Naive thymus-derived CD4-positive, alpha-beta T cell (primary cell): ENCODE measurements around the gene ERCC5. TPM values are rescaled to one million over a fixed set of nuclear protein-coding genes. Genes with fewer than 3 reads are reported as not detected.

ENCODE experiments used
- ATAC-seq: fragments of 150-1000 bp; cut with Tn5 transposase; 2 replicates; pipeline ENCODE4 v1.10.0; 2021; ENCODE audit warnings: mild to moderate bottlenecking, moderate library complexity
- CTCF ChIA-PET: fragments of 350-600 bp; sonication (Branson Sonifier 250); formaldehyde crosslinking; loops from one replicate; lab custom pipeline; 2021; ENCODE audit warnings: antibody characterized with exemption; lab: Charles Lee
- POLR2A ChIA-PET: fragments of 350-600 bp; sonication (Branson Sonifier 250); formaldehyde crosslinking; loops from one replicate; lab custom pipeline; 2021; ENCODE audit warnings: antibody characterized with exemption, inconsistent platforms; lab: Charles Lee
- DNase-seq, 9 donors: peaks; one replicate each; pipeline versions ENCODE4 v3.0.0 to v3.0.0-alpha.2; 2020 to 2022; ENCODE audit warnings: mixed read lengths in 1 of 9
- H3K27ac ChIP-seq: one replicate; pipeline ENCODE4 v1.7.0; 2013; ENCODE audit warnings: mild to moderate bottlenecking, low read depth, low read length, moderate library complexity
- H3K27me3 ChIP-seq, 2 donors: one replicate each; pipeline ENCODE4 v1.7.0; 2013; ENCODE audit warnings: low read length in 2 of 2, mild to moderate bottlenecking in 2 of 2, moderate library complexity in 2 of 2; ENCODE audit not compliant: control insufficient read depth in 2 of 2, insufficient read depth in 2 of 2
- H3K36me3 ChIP-seq, 3 experiments: 1 replicate in 2 of 3; 2 replicates in 1 of 3; pipeline ENCODE4 v1.7.0; 2013; ENCODE audit warnings: low read length in 3 of 3, mild to moderate bottlenecking in 3 of 3, moderate library complexity in 1 of 3; ENCODE audit not compliant: insufficient read depth in 3 of 3, control insufficient read depth in 2 of 3
- H3K4me1 ChIP-seq, 2 donors: one replicate each; pipeline ENCODE4 v1.7.0; 2013; ENCODE audit warnings: low read length in 2 of 2, mild to moderate bottlenecking in 2 of 2, moderate library complexity in 1 of 2; ENCODE audit not compliant: control insufficient read depth in 2 of 2, insufficient read depth in 2 of 2
- H3K4me3 ChIP-seq: 2 replicates; pipeline ENCODE4 v1.7.0; 2013; ENCODE audit warnings: mild to moderate bottlenecking, low read length
- H3K9me3 ChIP-seq, 3 experiments: 1 replicate in 2 of 3; 2 replicates in 1 of 3; pipeline ENCODE4 v1.7.0; 2013; ENCODE audit warnings: low read length in 3 of 3; ENCODE audit not compliant: control insufficient read depth in 2 of 3
- H3K27ac Mint-ChIP-seq, 9 donors: one replicate each; pipeline ENCODE4 v1.8.0; 2020 to 2022; ENCODE audit warnings: mixed read lengths in 9 of 9, mild to moderate bottlenecking in 8 of 9, moderate library complexity in 5 of 9, inconsistent platforms in 2 of 9
- H3K27me3 Mint-ChIP-seq, 5 donors: one replicate each; pipeline ENCODE4 v1.8.0; 2021 to 2022; ENCODE audit warnings: mixed read lengths in 5 of 5, mild to moderate bottlenecking in 1 of 5
- H3K36me3 Mint-ChIP-seq, 5 donors: one replicate each; pipeline ENCODE4 v1.8.0; 2020 to 2022; ENCODE audit warnings: mixed read lengths in 5 of 5, mild to moderate bottlenecking in 3 of 5, inconsistent platforms in 1 of 5
- H3K4me1 Mint-ChIP-seq, 7 donors: one replicate each; pipeline ENCODE4 v1.8.0; 2020 to 2022; ENCODE audit warnings: mixed read lengths in 7 of 7, mild to moderate bottlenecking in 3 of 7, inconsistent platforms in 1 of 7
- H3K4me3 Mint-ChIP-seq, 10 donors: one replicate each; pipeline ENCODE4 v1.8.0; 2020 to 2022; ENCODE audit warnings: mild to moderate bottlenecking in 10 of 10, mixed read lengths in 10 of 10, moderate library complexity in 6 of 10, inconsistent platforms in 2 of 10
- H3K9me3 Mint-ChIP-seq, 11 donors: one replicate each; pipeline ENCODE4 v1.8.0; 2020 to 2022; ENCODE audit warnings: mixed read lengths in 11 of 11, mild to moderate bottlenecking in 4 of 11, inconsistent platforms in 1 of 11, moderate library complexity in 1 of 11
- intact Hi-C, 2 donors: fragments of 100-400 bp; cut with micrococcal nuclease; formaldehyde crosslinking; loops; one replicate each; pipeline ENCODE4 v1.15.1; 2023
- polyA plus RNA-seq, 2 donors: library from polyadenylated mRNA; unstranded; fragments of 300-500 nt; fragmentation: Illumina TruSeq; gene quantifications; one replicate each; pipeline ENCODE4 v1.2.3, GENCODE V29; 2021
- total RNA-seq, 6 experiments: library from RNA in 5 of 6; stranded (reverse) in 5 of 6; gene quantifications; 1 replicate in 5 of 6; 2 replicates in 1 of 6; pipeline ENCODE4 v1.2.3 and lab custom pipeline; 2021 to 2026

ERCC5 gene
- total and polyA plus RNA-seq, 7 experiments from 2014 or later: 48.6 to 158 (median 93.4) TPM

DNA sequence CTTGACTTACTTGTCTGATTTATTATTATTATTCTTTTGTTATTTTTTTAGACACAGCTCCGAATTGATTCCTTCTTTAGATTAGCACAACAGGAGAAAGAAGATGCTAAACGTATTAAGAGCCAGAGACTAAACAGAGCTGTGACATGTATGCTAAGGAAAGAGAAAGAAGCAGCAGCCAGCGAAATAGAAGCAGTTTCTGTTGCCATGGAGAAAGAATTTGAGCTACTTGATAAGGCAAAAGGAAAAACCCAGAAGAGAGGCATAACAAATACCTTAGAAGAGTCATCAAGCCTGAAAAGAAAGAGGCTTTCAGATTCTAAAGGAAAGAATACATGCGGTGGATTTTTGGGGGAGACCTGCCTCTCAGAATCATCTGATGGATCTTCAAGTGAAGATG is 29.4 kb downstream of the ERCC5 start:
- POLR2A ChIA-PET: interaction anchor here (0.8 to 0.9 kb wide), 2 partner anchors 10 to 11 kb away, joined by 3 to 4 read pairs; no protein-coding TSS in a partner anchor
- DNase-seq: no peak
- intact Hi-C loops: no loop called here
- Mint-ChIP-seq H3K4me1 (peaks cover 10 to 12% (median 11%) of the 10 kb centered on the region in 7 donors), H3K9me3 (no peaks in the 10 kb centered on the region), H3K4me3 (no peak overlapping the region), H3K27me3 (no peaks in the 10 kb centered on the region), H3K36me3 (peaks cover 14 to 46% (median 20%) of the 10 kb centered on the region in 5 donors), H3K27ac (peak overlapping the region in 1 of 9 donors; percentile 2)
- Histone ChIP-seq H3K4me1 (no peaks in the 10 kb centered on the region), H3K36me3 (peaks cover 10 to 51% (median 23%) of the 10 kb centered on the region in 3 experiments), H3K9me3 (no peaks in the 10 kb centered on the region), H3K27me3 (no peaks in the 10 kb centered on the region), H3K4me3 (no peak overlapping the region), H3K27ac (no peak overlapping the region)
- no peak for ATAC-seq
- CTCF ChIA-PET: no interaction called here

DNA sequence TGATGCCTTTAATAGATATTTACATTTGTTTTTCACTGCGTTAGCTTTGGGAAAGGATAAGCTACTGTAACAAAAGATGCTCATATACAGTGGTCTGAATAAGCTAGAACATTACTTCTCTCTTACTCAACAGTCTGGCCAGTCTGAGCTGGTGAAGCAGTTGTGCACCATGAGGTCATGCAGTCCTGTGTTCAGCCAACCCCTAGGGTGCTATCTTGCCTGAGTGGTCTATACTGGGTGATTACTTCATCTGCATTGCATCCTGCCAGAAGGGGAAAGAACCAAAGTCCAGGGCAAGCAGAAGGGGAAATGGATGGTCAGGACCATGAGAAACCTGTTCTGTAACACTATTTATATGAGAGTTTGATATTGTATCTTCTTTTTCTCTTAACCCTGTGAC is 31.5 kb downstream of the ERCC5 start:
- ChIA-PET CTCF (no interaction called here), POLR2A (interaction anchor here (0.7 kb wide), 1 partner anchor 310 kb away, joined by 3 read pairs; no protein-coding TSS in a partner anchor)
- no peak for DNase-seq
- Mint-ChIP-seq H3K36me3 (peaks cover 14 to 41% (median 22%) of the 10 kb centered on the region in 5 donors), H3K4me3 (no peak overlapping the region), H3K27ac (peak overlapping the region in 1 of 9 donors; percentile 26), H3K27me3 (no peaks in the 10 kb centered on the region), H3K4me1 (peaks cover 0 to 9% (median 3%) of the 10 kb centered on the region in 7 donors), H3K9me3 (no peaks in the 10 kb centered on the region)
- Histone ChIP-seq H3K4me1 (no peaks in the 10 kb centered on the region), H3K4me3 (no peak overlapping the region), H3K36me3 (peaks cover 7 to 40% (median 18%) of the 10 kb centered on the region in 3 experiments), H3K27ac (no peak overlapping the region), H3K9me3 (no peaks in the 10 kb centered on the region), H3K27me3 (no peaks in the 10 kb centered on the region)
- ATAC-seq: no peak
- intact Hi-C loops: no loop called here

DNA sequence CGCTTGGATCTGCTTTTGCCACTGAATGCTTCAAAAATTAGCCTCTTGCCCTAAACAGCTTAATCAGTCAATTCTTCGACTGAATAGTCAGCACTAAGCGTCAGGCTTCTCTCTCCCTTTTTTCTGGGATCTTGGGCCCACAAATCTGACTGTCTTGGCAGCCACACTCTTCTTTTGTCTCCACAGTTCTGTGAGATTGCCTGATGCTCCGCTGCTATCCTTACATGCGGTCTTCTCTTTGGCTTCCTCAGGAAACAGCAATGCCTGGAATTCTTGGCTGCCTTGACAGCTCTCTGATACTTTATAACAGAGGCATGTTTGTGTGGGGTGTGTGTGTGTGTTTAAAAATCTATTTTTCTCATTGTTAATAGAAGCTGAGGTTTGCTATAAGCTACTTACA is 32.6 kb downstream of the ERCC5 start:
- ATAC-seq: no peak
- POLR2A ChIA-PET: interaction anchor here (0.5 kb wide), 1 partner anchor 32 kb away, joined by 3 read pairs; no protein-coding TSS in a partner anchor
- CTCF ChIA-PET: no interaction called here
- Mint-ChIP-seq H3K27me3 (no peaks in the 10 kb centered on the region), H3K4me3 (no peak overlapping the region), H3K4me1 (peaks cover 0 to 9% (median 0%) of the 10 kb centered on the region in 7 donors), H3K27ac (peak overlapping the region in 1 of 9 donors; percentile 12), H3K36me3 (peaks cover 15 to 40% (median 22%) of the 10 kb centered on the region in 5 donors), H3K9me3 (no peaks in the 10 kb centered on the region)
- H3K36me3 ChIP-seq: peaks cover 0 to 30% (median 9%) of the 10 kb centered on the region in 3 experiments
- no peak overlapping the region for H3K27ac ChIP-seq
- intact Hi-C loops: no loop called here
- DNase-seq: no peak
- H3K9me3 ChIP-seq: no peaks in the 10 kb centered on the region
- H3K4me3 ChIP-seq: no peak overlapping the region
- H3K4me1 ChIP-seq: no peaks in the 10 kb centered on the region
- H3K27me3 ChIP-seq: no peaks in the 10 kb centered on the region

DNA sequence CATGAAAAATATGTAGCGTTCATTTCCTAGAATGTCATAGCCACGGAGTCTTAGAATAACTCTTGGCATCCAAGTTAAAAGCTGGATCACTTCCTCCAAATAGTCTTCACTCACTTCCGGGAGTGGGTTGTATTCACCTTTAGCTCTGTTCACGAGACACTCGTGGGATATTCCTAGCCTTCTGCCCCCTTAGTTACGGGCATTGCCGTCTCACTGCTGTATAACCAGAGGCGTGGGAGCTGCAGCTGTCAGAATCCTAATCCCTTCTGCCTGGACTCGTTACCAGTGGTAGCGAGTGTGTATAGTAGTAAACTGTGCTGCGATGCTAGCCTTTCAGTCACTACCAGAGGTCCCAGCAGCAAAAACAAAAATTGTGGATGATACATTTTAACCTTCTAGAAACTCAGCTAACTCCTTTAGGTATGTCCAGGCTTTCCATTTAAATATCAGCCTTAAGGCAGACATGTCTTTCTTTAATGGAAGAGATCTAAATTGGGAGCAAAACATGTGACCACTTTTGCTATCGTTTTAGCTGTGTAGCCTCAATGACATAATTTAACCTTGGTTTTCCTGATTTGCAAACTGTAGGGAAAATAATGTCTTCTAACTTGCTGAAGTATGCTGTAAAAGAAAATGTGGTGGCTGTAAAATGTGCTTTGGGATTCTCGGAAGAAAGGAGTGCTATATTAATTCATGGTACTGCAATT is 34.1 kb downstream of the ERCC5 start:
- intact Hi-C loops: no loop called here
- Histone ChIP-seq H3K27ac (no peak overlapping the region), H3K27me3 (no peaks in the 10 kb centered on the region), H3K9me3 (no peaks in the 10 kb centered on the region), H3K36me3 (peaks cover 0 to 22% (median 6%) of the 10 kb centered on the region in 3 experiments), H3K4me1 (no peaks in the 10 kb centered on the region), H3K4me3 (no peak overlapping the region)
- ChIA-PET POLR2A (no interaction called here), CTCF (interaction anchor here (0.7 kb wide), 1 partner anchor 9 kb away, joined by 5 read pairs; no protein-coding TSS in a partner anchor)
- Mint-ChIP-seq H3K4me1 (peaks cover 0 to 9% (median 0%) of the 10 kb centered on the region in 7 donors), H3K27ac (no peak overlapping the region), H3K4me3 (no peak overlapping the region), H3K36me3 (peaks cover 12 to 33% (median 22%) of the 10 kb centered on the region in 5 donors), H3K27me3 (no peaks in the 10 kb centered on the region), H3K9me3 (no peaks in the 10 kb centered on the region)
- DNase-seq: no peak
- no peak for ATAC-seq

DNA sequence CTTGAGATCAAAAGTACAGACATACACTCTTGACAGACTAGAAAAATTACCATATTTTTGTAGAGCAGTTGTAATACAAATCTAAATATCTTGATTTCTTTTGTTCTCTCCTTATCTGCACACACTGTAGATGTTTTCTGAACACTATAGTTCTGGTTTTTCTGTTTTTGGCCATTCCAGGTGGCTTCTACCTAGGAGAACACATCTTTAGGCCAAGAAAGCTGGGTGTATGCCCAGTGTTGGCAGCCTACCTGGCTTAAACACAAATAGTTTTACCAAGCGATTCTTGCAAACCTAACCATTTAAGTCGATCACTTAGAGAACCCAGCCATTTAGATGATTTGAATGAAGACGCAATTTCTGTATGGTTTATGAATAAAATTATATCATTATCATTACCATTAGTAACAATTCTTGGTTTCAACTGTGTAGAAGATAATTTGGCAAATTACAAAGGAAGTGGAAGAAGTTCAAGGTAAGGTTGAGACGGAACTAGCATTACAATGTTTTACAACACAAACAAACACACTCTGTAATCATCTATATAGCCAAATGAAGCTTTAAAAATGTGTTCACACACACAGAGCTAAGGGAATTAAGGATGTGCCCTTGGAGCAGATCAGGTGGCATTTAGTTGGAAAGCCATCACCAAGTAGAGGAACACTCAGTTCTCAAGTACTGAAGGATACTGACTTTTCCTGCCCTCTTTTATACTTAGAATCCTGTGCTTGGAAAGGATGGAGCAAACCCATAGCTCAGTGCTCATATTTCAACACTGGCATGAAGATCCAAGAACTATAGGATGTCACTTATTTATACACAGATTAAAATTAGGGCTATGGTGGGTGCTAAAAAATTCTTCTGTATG is 36.2 kb downstream of the ERCC5 start:
- DNase-seq (no peak), ATAC-seq (no peak)
- peaks cover 4 to 20% (median 11%) of the 10 kb centered on the region in 5 donors for H3K36me3 Mint-ChIP-seq
- no peaks in the 10 kb centered on the region for H3K9me3 Mint-ChIP-seq
- H3K27ac ChIP-seq: no peak overlapping the region
- H3K4me1 ChIP-seq: no peaks in the 10 kb centered on the region
- H3K4me3 Mint-ChIP-seq: no peak overlapping the region
- H3K4me3 ChIP-seq: no peak overlapping the region
- H3K27ac Mint-ChIP-seq: no peak overlapping the region
- POLR2A ChIA-PET: no interaction called here
- intact Hi-C loops: no loop called here
- no peaks in the 10 kb centered on the region for H3K27me3 ChIP-seq
- H3K27me3 Mint-ChIP-seq: no peaks in the 10 kb centered on the region
- peaks cover 0 to 2% (median 0%) of the 10 kb centered on the region in 3 experiments for H3K36me3 ChIP-seq
- H3K9me3 ChIP-seq: no peaks in the 10 kb centered on the region
- peaks cover 0 to 8% (median 0%) of the 10 kb centered on the region in 7 donors for H3K4me1 Mint-ChIP-seq
- CTCF ChIA-PET: interaction anchor here (0.6 kb wide), 1 partner anchor 13 kb away, joined by 4 read pairs; no protein-coding TSS in a partner anchor

DNA sequence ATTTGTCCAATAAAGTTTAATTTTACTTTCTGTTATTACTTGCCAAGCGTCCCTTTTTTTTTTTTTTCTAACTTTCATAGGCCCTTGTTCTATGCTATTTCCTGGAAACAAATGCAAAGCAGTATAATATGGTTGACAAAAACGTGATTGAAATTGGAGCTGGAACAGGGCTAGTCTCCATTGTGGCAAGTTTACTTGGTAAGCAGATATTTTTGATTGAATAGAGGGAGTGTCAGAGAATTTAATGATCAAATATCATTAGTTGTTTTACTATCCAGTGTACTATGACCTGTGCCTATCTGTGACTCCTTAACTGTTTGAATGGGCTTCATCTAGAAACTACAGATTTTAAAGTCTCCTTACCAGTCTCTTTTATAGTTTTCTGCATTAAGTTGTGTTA is 46.7 kb downstream of the ERCC5 start:
- Mint-ChIP-seq H3K27me3 (no peaks in the 10 kb centered on the region), H3K9me3 (no peaks in the 10 kb centered on the region), H3K36me3 (peaks cover 0 to 7% (median 0%) of the 10 kb centered on the region in 5 donors), H3K4me1 (peaks cover 0 to 1% (median 0%) of the 10 kb centered on the region in 7 donors), H3K27ac (no peak overlapping the region), H3K4me3 (no peak overlapping the region)
- DNase-seq (no peak), ATAC-seq (no peak)
- ChIA-PET CTCF (no interaction called here), POLR2A (no interaction called here)
- H3K27me3 ChIP-seq: no peaks in the 10 kb centered on the region
- H3K36me3 ChIP-seq: no peaks in the 10 kb centered on the region
- H3K9me3 ChIP-seq: no peaks in the 10 kb centered on the region
- intact Hi-C loops: no loop called here
- no peaks in the 10 kb centered on the region for H3K4me1 ChIP-seq
- no peak overlapping the region for H3K27ac ChIP-seq
- no peak overlapping the region for H3K4me3 ChIP-seq
